ENCODE data around the gene DNAH10. TPM values are rescaled to one million over a fixed set of nuclear protein-coding genes. Genes with fewer than 3 reads are reported as not detected.

DNAH10 gene
- total RNA-seq = 22.4 TPM

DNA sequence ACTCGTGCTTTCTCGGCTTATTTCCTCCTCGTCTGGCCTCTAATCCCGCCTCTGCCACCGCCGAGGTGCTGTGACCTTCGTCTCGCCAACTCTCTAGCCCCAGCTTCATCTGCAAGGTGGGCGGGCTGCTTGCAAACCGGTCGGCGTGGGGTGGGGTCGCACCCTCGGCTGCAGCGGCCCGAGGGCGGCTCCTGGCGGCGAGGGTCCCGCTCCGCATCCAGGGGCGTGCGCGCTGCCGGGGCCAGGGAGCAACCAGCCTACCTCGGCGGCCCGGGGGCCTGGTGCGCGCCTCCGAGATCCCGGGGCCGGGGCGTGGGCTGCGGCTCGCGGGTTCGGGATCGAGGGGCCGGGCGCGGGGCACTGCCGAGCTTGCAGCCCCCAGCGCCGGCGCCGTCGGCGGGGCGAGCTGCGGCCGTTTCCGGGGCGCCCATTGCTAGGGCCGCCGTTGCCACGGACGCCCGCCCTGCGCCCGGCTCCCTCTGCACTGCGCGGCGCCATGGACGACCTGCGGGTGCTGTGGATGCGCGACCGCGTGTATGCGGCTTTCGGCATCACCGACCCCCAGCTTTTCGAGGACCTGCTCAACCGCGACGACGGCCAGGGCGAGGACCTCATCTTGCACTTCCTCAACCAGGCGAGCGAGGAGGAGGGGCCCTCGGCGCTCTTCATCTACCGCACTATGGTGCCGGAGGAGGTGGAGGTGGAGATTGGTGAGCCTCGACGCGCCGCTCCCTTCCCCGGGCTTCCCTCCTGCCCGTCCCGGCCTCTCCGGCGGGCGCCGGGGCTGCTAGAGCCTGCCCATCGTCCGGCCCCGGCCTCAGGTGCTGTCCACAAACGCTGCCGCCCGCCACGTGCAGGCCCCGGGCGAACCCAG is at the start of gene DNAH10:
DNAH10 (plus strand) TSS at position 461 of the 874 bp plus-strand sequence; CDS start at position 497, 36 bp downstream.
- FAIRE-seq (no peak), DNase-seq (ENCODE audit: low spot score in 2 of 2) (no peak)

GRCh38 chr12:123712780-123713319 is 49.3 kb upstream of the DNAH10 start:
- FAIRE-seq (no peak), DNase-seq (ENCODE audit: low spot score in 2 of 2) (no peak)

DNA sequence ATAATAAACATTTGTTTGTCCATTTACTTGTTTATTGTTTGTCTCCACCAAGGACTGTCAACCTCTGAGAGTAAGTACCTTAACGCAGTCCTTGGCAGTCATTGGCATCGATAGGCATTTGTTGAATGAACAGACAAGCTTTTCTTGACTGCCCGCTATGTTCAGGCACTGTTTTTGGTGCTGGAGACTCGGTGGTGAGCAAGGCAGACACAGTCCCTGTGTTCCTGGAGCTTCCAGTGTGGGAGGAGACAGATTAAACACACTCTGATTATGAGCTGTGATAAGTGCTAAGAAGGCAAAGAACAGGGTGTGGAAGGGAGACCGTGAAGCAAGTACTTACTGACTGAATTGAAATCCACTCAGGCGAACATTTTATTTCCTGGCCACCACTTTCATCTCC is 48.7 kb upstream of the DNAH10 start:
- DNase-seq (ENCODE audit: low spot score in 2 of 2) (no peak), FAIRE-seq (no peak)

DNA sequence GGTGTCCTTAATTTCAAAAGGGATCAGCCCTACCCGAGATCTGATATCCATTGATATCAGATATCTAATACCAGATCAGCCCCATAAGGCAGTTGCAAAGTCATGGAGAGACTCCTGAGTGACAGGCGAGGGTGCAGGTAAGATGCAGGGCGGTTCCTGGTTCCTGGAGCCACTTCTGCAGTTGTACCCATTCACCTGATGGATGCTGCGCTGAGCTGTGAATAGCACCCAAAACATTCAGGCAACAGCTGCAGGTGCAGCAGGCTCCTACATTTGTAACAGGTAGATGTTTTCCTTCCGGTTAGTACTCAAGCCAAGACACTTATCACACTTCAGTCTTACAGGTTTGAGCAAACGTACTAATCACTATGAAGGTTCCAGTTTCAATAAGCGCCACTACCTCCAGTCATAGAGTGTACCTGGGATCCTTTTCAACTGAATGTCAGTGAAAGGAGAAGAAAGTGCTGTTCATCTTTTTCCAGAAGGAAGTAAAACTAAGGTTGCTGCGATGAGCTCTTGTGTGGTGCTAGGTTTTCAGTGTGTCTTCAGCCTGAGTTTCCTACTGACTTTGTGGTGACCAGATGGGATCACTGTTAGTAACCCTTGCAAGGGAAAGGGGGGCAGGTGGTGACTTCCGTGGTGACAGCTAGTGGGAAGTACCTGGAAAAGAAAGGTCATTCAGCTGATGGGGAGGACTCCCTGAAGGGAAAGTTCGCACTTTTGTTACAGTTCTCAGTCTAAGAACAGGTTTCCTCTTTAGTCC is 48.1 kb upstream of the DNAH10 start:
- FAIRE-seq (no peak), DNase-seq (ENCODE audit: low spot score in 2 of 2) (no peak)

DNA sequence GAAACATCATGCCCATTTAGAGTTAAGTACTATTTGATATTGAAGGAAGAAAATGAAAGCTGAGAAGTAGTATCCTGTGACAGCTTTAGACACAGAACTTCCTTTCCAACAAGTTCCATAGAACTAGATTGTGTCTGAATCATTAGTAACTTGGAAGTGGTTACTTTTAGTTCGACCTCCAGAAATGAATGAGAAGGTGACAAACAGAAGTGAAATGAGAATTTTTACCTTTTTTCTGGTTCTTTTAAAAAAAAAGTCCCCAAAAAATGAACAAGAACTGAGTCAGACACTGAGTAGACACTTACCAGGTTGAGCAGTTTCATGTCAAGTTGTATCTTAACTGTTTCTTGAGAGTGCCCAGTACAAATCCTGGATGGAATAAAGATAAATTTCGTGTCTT is 46.9 kb upstream of the DNAH10 start:
- no peak for DNase-seq (ENCODE audit: low spot score in 2 of 2)
- FAIRE-seq = no peak

- FAIRE-seq (no peak), DNase-seq (ENCODE audit: low spot score in 2 of 2) (no peak)
These were observed 44.8 kb upstream of the DNAH10 start for GRCh38 chr12:123717350-123717749.

- no peak for FAIRE-seq
- no peak for DNase-seq (ENCODE audit: low spot score in 2 of 2)
These were observed 41.8 kb upstream of the DNAH10 start for GRCh38 chr12:123720141-123720814.

DNA sequence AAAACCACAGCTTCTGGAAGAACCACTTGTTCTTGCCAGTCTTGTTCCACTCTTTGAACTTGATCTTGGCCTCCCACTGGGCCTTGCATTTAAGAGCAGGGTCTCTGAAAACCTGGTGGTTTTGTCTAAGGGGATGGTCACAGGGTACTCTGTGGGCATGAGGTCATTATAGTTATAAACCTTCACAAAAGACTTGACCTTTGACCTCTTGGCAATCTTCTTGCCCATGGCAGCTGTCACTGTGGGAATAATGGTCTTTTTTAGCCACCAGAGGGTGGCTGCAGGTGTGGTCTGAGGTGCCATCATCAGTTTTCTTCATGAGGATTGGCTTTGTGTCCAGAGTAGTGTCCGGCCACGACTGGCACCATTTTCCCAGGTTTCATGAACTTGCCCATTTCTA is 40.9 kb upstream of the DNAH10 start:
- DNase-seq (ENCODE audit: low spot score in 2 of 2) (no peak), FAIRE-seq (no peak)

DNA sequence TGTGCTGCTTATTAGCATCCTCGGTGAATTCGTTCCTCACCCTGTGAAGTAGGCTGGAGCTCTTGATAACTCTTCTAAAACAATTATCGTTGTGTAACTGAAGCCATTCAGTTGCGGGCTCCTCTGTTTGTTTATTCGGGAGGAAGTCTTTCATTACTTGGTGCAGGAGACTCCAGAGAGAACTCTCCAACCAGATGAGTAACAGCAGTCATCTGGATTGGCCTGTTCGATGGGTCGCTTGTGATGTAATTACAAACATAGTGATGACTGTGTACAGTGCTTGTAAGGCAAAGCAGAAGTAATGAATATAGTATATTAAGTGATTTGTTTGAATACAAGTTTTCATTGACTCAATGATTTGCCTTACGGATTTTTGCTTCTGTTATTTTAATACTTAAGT is 39.1 kb upstream of the DNAH10 start:
- FAIRE-seq = no peak
- DNase-seq (ENCODE audit: low spot score in 2 of 2) = no peak

DNA sequence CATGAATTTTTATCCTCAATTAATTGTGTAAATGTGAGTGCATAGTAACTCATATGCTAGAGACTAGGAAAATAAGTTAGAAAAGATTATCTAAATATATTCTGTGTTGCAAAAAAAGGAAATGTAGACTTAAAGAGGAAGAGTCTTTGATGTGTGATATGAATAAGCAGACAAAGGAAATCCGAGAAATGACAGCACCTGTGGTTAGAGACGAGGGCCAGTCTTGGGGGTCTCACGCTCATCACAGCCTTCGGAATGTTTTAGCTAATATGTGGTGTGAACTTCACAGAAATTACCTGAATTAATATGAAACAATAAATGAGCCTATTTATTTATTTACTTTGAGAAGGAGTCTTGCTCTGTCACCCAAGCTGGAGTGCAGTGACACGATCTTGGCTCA is 38.3 kb upstream of the DNAH10 start:
- DNase-seq (ENCODE audit: low spot score in 2 of 2) (no peak), FAIRE-seq (no peak)

GRCh38 chr12:123726244-123726643 is 35.9 kb upstream of the DNAH10 start:
- FAIRE-seq (no peak), DNase-seq (ENCODE audit: low spot score in 2 of 2) (no peak)

DNA sequence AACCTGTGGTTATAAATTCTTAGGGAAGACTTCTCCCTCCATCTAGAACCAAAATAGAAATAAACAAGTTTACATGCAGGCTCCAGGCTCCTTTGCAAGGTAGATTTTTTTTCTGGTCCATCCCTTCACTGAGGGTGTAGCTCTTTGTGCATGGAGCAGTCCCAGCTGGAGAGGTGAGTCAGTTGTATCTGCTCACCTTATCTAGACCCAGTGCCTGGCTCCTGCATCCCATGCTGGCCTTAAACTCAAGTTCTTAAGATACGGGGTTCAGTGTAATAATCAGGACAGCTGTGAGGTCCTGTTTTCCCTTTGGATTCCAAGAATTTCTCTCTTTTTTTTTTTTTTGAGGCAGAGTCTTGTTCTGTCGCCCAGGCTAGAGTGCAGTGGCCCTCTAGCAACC is 35.1 kb upstream of the DNAH10 start:
- FAIRE-seq = no peak

GRCh38 chr12:123727878-123728277 is 34.2 kb upstream of the DNAH10 start:
- DNase-seq (ENCODE audit: low spot score in 2 of 2) (no peak), FAIRE-seq (no peak)

More for the DNA sequence above, 35.1 kb upstream of the DNAH10 start:
- no peak for DNase-seq (ENCODE audit: low spot score in 2 of 2)

DNA sequence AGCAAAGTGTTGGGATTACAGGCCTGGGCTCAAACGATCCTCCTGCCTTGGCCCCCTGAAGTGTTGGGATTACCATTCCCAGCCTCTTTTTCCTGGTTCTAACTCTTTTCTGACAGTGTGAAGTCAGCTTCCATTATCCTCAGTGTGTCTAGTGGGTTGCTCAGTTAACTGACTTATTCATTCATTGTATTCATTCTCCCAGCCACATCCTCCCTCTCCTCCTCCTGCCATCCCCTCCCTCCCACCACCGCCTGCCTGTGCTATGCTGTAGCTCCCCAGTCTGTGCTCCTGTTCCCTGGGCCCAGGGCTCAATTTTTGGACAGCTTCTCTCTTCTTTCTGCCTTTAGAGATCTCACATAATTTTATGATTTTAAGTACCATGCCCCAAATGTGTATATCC is 30.5 kb upstream of the DNAH10 start:
- DNase-seq (ENCODE audit: low spot score in 2 of 2) (no peak), FAIRE-seq (no peak)

- FAIRE-seq (no peak), DNase-seq (ENCODE audit: low spot score in 2 of 2) (no peak)
These were observed 29.9 kb upstream of the DNAH10 start for GRCh38 chr12:123732251-123732650.

GRCh38 chr12:123733229-123733628 is 28.9 kb upstream of the DNAH10 start:
- no peak for FAIRE-seq
- no peak for DNase-seq (ENCODE audit: low spot score in 2 of 2)

GRCh38 chr12:123734268-123734667 is 27.8 kb upstream of the DNAH10 start:
- no peak for FAIRE-seq
- DNase-seq (ENCODE audit: low spot score in 2 of 2) = no peak

- no peak for DNase-seq (ENCODE audit: low spot score in 2 of 2)
- no peak for FAIRE-seq
These were observed 20.0 kb upstream of the DNAH10 start for GRCh38 chr12:123741937-123742572.

GRCh38 chr12:123743002-123743401 is 19.1 kb upstream of the DNAH10 start:
- DNase-seq (ENCODE audit: low spot score in 2 of 2) (no peak), FAIRE-seq (no peak)

DNA sequence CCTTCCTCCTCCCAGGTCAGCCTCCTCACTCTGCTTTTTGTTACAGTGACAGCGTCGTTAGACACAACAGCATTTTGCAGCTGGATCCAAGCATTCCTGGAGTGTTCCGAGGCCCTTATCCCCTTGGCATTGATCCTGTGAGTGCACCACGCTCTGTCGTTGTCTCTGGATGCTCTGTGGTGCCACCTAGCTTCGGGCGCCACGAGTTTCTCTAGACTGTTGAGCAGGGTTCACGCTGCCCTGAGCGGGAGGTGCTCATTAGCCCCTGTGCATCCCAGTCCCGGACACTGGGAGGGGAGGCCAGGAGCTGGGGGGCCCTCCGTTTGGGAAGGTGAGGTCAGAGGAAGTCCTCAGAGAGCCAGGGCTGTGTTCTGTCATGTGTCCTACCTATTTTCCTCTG is 17.3 kb upstream of the DNAH10 start:
- FAIRE-seq (no peak), DNase-seq (ENCODE audit: low spot score in 2 of 2) (no peak)
